ENCODE measurements around the gene TUFT1. TPM values are rescaled to one million over a fixed set of nuclear protein-coding genes. Genes with fewer than 3 reads are reported as not detected.

TUFT1 gene
- total and polyA plus RNA-seq, 2 of the 13 experiments (the other 11 are each of a cell fraction or from before 2014, with no cell fraction given), result 6.4 to 7.3 TPM

DNA sequence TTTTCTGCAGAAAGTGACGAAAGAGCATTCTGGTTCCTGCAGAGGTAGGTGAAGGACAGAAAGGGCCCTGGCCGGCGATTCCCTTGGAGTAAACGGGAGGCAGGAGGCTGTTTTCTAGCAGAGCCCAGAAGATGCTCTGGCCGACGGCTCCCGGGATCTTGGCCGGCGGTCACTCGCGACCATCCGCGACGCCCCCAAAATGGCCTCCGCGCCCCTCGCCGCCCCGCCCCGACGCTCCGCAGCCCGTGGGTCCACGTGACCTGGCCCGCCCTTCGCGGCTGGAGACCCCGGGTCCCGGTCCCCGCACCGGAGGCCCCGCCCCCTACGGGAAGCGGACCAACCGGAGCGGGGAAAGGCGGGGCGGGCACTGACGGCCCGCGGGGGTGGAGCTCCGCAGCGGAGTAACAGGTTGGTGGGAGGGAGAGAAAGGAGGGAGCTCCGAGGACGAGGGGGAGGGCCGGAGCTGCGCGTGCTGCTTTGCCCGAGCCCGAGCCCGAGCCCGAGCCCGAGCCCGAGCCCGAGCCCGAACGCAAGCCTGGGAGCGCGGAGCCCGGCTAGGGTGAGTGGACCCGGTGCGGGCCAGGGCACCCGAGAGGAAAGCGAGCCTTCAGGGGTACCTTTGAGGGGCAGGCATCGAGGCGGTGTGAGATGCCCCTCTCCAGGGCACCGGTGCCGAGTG is 29.0 kb upstream of the TUFT1 start, which contains the start of gene CGN (continued):
- TF ChIP-seq ZNF598 (CRISPR knock-in tag; IDR thresholded peaks at IDR 0.05; ENCODE audit: borderline replicate concordance), result no peak
- TF ChIP-seq FOSL2 (CRISPR knock-in tag; IDR thresholded peaks at IDR 0.05), result 0 out of 2 replicates have a peak, but pooled peaks have one; percentile 14
- TF ChIP-seq, protein P1, sequence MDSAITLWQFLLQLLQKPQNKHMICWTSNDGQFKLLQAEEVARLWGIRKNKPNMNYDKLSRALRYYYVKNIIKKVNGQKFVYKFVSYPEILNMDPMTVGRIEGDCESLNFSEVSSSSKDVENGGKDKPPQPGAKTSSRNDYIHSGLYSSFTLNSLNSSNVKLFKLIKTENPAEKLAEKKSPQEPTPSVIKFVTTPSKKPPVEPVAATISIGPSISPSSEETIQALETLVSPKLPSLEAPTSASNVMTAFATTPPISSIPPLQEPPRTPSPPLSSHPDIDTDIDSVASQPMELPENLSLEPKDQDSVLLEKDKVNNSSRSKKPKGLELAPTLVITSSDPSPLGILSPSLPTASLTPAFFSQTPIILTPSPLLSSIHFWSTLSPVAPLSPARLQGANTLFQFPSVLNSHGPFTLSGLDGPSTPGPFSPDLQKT (CRISPR knock-in tag; IDR thresholded peaks at IDR 0.05; ENCODE audit: borderline replicate concordance), result no peak
- TF ChIP-seq, protein P2, sequence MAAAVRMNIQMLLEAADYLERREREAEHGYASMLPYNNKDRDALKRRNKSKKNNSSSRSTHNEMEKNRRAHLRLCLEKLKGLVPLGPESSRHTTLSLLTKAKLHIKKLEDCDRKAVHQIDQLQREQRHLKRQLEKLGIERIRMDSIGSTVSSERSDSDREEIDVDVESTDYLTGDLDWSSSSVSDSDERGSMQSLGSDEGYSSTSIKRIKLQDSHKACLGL (CRISPR knock-in tag; IDR thresholded peaks at IDR 0.05), result no peak
- TF ChIP-seq, protein P3, sequence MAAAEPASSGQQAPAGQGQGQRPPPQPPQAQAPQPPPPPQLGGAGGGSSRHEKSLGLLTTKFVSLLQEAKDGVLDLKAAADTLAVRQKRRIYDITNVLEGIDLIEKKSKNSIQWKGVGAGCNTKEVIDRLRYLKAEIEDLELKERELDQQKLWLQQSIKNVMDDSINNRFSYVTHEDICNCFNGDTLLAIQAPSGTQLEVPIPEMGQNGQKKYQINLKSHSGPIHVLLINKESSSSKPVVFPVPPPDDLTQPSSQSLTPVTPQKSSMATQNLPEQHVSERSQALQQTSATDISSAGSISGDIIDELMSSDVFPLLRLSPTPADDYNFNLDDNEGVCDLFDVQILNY (CRISPR knock-in tag; conservative IDR thresholded peaks at IDR 0.05), result no peak
- TF ChIP-seq, protein P4, sequence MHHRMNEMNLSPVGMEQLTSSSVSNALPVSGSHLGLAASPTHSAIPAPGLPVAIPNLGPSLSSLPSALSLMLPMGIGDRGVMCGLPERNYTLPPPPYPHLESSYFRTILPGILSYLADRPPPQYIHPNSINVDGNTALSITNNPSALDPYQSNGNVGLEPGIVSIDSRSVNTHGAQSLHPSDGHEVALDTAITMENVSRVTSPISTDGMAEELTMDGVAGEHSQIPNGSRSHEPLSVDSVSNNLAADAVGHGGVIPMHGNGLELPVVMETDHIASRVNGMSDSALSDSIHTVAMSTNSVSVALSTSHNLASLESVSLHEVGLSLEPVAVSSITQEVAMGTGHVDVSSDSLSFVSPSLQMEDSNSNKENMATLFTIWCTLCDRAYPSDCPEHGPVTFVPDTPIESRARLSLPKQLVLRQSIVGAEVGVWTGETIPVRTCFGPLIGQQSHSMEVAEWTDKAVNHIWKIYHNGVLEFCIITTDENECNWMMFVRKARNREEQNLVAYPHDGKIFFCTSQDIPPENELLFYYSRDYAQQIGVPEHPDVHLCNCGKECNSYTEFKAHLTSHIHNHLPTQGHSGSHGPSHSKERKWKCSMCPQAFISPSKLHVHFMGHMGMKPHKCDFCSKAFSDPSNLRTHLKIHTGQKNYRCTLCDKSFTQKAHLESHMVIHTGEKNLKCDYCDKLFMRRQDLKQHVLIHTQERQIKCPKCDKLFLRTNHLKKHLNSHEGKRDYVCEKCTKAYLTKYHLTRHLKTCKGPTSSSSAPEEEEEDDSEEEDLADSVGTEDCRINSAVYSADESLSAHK (CRISPR knock-in tag; IDR thresholded peaks at IDR 0.05; ENCODE audit: borderline replicate concordance), result no peak
- no peak for TF ChIP-seq HMG20B (CRISPR knock-in tag; conservative IDR thresholded peaks at IDR 0.05)
- TF ChIP-seq, protein P5, sequence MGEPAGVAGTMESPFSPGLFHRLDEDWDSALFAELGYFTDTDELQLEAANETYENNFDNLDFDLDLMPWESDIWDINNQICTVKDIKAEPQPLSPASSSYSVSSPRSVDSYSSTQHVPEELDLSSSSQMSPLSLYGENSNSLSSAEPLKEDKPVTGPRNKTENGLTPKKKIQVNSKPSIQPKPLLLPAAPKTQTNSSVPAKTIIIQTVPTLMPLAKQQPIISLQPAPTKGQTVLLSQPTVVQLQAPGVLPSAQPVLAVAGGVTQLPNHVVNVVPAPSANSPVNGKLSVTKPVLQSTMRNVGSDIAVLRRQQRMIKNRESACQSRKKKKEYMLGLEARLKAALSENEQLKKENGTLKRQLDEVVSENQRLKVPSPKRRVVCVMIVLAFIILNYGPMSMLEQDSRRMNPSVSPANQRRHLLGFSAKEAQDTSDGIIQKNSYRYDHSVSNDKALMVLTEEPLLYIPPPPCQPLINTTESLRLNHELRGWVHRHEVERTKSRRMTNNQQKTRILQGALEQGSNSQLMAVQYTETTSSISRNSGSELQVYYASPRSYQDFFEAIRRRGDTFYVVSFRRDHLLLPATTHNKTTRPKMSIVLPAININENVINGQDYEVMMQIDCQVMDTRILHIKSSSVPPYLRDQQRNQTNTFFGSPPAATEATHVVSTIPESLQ (CRISPR knock-in tag; conservative IDR thresholded peaks at IDR 0.05), result no peak
- no peak for TF ChIP-seq ATAD3A (CRISPR knock-in tag; IDR thresholded peaks at IDR 0.05)
- peak; percentile 84; the same call in 1 of the 2 replicates for TF ChIP-seq ZNF761 (CRISPR knock-in tag; conservative IDR thresholded peaks at IDR 0.05)
- TF ChIP-seq, protein P6, sequence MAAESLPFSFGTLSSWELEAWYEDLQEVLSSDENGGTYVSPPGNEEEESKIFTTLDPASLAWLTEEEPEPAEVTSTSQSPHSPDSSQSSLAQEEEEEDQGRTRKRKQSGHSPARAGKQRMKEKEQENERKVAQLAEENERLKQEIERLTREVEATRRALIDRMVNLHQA (CRISPR knock-in tag; IDR thresholded peaks at IDR 0.05), result no peak
- TF ChIP-seq ZNF430 (CRISPR knock-in tag; IDR thresholded peaks at IDR 0.05), result 0 out of 2 replicates have a peak, but pooled peaks have one; percentile 2
- no peak; the same call in 1 of the 2 replicates for TF ChIP-seq TAF1 (CRISPR knock-in tag; IDR thresholded peaks at IDR 0.05)
- TF ChIP-seq, protein P7, sequence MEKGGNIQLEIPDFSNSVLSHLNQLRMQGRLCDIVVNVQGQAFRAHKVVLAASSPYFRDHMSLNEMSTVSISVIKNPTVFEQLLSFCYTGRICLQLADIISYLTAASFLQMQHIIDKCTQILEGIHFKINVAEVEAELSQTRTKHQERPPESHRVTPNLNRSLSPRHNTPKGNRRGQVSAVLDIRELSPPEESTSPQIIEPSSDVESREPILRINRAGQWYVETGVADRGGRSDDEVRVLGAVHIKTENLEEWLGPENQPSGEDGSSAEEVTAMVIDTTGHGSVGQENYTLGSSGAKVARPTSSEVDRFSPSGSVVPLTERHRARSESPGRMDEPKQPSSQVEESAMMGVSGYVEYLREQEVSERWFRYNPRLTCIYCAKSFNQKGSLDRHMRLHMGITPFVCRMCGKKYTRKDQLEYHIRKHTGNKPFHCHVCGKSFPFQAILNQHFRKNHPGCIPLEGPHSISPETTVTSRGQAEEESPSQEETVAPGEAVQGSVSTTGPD (CRISPR knock-in tag; IDR thresholded peaks at IDR 0.05), result no peak
- TF ChIP-seq SALL1 (CRISPR knock-in tag; IDR thresholded peaks at IDR 0.05), result peak; percentile 57; the same call in 1 of the 2 replicates
- TF ChIP-seq HIVEP1 (CRISPR knock-in tag; IDR thresholded peaks at IDR 0.05), result no peak
- no peak for TF ChIP-seq SMARCE1 (IDR thresholded peaks at IDR 0.05; ENCODE audit: borderline replicate concordance)
